Panc1 (cell line): ENCODE data around the gene RCOR1. TPM values are rescaled to one million over a fixed set of nuclear protein-coding genes. Genes with fewer than 3 reads are reported as not detected.

Experiments
- ATAC-seq: fragments of 200-7000 bp; cut with Tn5 transposase; 2 replicates; pipeline ENCODE4 v1.9.1; 2020; ENCODE audit warnings: mild to moderate bottlenecking, moderate library complexity
- BruUV-seq: library from RNA; stranded (reverse); fragments of 400-500 nt; replicated peaks from 2 replicates; lab custom pipeline; 2021; lab: Mats Ljungman, UMichigan
- CTCF ChIA-PET: fragments of 300-600 bp; sonication (Branson Sonifier 250); formaldehyde crosslinking; loops from one replicate; lab custom pipeline; 2022; ENCODE audit warnings: antibody characterized with exemption; lab: Charles Lee
- POLR2A ChIA-PET: fragments of 300-600 bp; sonication (Branson Sonifier 250); formaldehyde crosslinking; loops from one replicate; lab custom pipeline; 2022; ENCODE audit warnings: antibody characterized with exemption; lab: Charles Lee
- DNase-seq: peaks from one replicate; pipeline ENCODE4 v3.0.0-alpha.2; 2010; ENCODE audit warnings: low read depth, low spot score
- H3K27ac ChIP-seq: 2 replicates; pipeline ENCODE4 v1.5.1; 2011; ENCODE audit warnings: mild to moderate bottlenecking, low read length, inconsistent platforms
- H3K27me3 ChIP-seq: fragments of 200-500 bp; sonication (Bioruptor generic); 2 replicates; pipeline ENCODE4 v1.6.0; 2014; ENCODE audit warnings: low read length, inconsistent platforms; ENCODE audit not compliant: control insufficient read depth, insufficient read depth
- H3K36me3 ChIP-seq: fragments of 200-500 bp; sonication (Bioruptor generic); 2 replicates; pipeline ENCODE4 v1.5.1; 2014; ENCODE audit warnings: inconsistent platforms, mild to moderate bottlenecking, low read length, moderate library complexity; ENCODE audit not compliant: control insufficient read depth, insufficient read depth
- H3K4me1 ChIP-seq: 2 replicates; pipeline ENCODE4 v1.5.1; 2011; ENCODE audit warnings: inconsistent platforms, mild to moderate bottlenecking, low read length, moderate library complexity; ENCODE audit not compliant: control insufficient read depth, insufficient read depth
- H3K4me3 ChIP-seq, 2 experiments: 2 replicates each; pipeline ENCODE4 v1.5.1; 2011 to 2012; ENCODE audit warnings: low read depth in 2 of 2, low read length in 2 of 2, mild to moderate bottlenecking in 2 of 2, inconsistent platforms in 1 of 2, moderate library complexity in 1 of 2
- H3K9me3 ChIP-seq: fragments of 200-500 bp; sonication (Bioruptor generic); 2 replicates; pipeline ENCODE4 v1.5.1; 2014; ENCODE audit warnings: low read depth, mild to moderate bottlenecking, inconsistent platforms, low read length, moderate library complexity; ENCODE audit not compliant: control insufficient read depth, insufficient read depth
- CTCF ChIP-seq: fragments of 450-650 bp; IDR thresholded peaks from 2 replicates; pipeline ENCODE4 v1.5.1; 2017; ENCODE audit warnings: mild to moderate bottlenecking
- POLR2AphosphoS5 ChIP-seq: IDR thresholded peaks from 2 replicates; pipeline ENCODE4 v1.6.1; 2012; ENCODE audit warnings: mild to moderate bottlenecking, low read depth, low read length, moderate library complexity
- SIN3A ChIP-seq: IDR thresholded peaks from 2 replicates; pipeline ENCODE4 v1.6.1; 2012; ENCODE audit warnings: low read depth, mild to moderate bottlenecking, low read length, moderate library complexity, borderline replicate concordance; ENCODE audit not compliant: insufficient read depth
- TCF7L2 ChIP-seq: IDR thresholded peaks from 2 replicates; pipeline ENCODE4 v1.6.1; 2011; ENCODE audit warnings: mild to moderate bottlenecking, low read depth, low read length, inconsistent platforms
- in situ Hi-C: cut with HindIII; loops from 2 replicates; pipeline ENCODE4 v1.10.0; 2016; ENCODE audit warnings: low sequenced_read_pairs, low pct_unique_long_range_greater_than_20kb
- intact Hi-C: fragments of 100-400 bp; cut with micrococcal nuclease; formaldehyde crosslinking; loops from one replicate; pipeline ENCODE4 v1.10.0; 2022; ENCODE audit not compliant: unreplicated experiment
- total RNA-seq: library from RNA; stranded (reverse); gene quantifications from one replicate; pipeline ENCODE4 v1.2.1, GENCODE V29; 2021; ENCODE audit not compliant: unreplicated experiment
- TF ChIP-seq, protein P1 (sequence below), 2 experiments: IDR thresholded peaks; 2 replicates each; pipeline ENCODE4 v1.6.1; 2011 to 2012; ENCODE audit warnings: low read depth in 2 of 2, control low read depth in 1 of 2, low read length in 1 of 2, mild to moderate bottlenecking in 1 of 2, moderate library complexity in 1 of 2; ENCODE audit not compliant: insufficient read depth in 1 of 2

Gene RCOR1
- total RNA-seq, 1 experiment from 2014 or later = 27.1 TPM

- no peaks in the 10 kb centered on the region for H3K36me3 ChIP-seq
- CTCF ChIA-PET = no interaction called here
- no peak overlapping the region for H3K4me3 ChIP-seq
- POLR2A ChIA-PET = no interaction called here
- ATAC-seq (no peak), DNase-seq (no peak)
- TF ChIP-seq SIN3A = no peak
- no peak for TF ChIP-seq TCF7L2
- TF ChIP-seq CTCF = no peak
- TF ChIP-seq POLR2AphosphoS5 = no peak
- TF ChIP-seq, protein P1, sequence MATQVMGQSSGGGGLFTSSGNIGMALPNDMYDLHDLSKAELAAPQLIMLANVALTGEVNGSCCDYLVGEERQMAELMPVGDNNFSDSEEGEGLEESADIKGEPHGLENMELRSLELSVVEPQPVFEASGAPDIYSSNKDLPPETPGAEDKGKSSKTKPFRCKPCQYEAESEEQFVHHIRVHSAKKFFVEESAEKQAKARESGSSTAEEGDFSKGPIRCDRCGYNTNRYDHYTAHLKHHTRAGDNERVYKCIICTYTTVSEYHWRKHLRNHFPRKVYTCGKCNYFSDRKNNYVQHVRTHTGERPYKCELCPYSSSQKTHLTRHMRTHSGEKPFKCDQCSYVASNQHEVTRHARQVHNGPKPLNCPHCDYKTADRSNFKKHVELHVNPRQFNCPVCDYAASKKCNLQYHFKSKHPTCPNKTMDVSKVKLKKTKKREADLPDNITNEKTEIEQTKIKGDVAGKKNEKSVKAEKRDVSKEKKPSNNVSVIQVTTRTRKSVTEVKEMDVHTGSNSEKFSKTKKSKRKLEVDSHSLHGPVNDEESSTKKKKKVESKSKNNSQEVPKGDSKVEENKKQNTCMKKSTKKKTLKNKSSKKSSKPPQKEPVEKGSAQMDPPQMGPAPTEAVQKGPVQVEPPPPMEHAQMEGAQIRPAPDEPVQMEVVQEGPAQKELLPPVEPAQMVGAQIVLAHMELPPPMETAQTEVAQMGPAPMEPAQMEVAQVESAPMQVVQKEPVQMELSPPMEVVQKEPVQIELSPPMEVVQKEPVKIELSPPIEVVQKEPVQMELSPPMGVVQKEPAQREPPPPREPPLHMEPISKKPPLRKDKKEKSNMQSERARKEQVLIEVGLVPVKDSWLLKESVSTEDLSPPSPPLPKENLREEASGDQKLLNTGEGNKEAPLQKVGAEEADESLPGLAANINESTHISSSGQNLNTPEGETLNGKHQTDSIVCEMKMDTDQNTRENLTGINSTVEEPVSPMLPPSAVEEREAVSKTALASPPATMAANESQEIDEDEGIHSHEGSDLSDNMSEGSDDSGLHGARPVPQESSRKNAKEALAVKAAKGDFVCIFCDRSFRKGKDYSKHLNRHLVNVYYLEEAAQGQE (IDR thresholded peaks at IDR 0.05; ENCODE audit: insufficient read depth in 1 of 2, low read depth in 2 of 2, low read length in 1 of 2) = no peak
- no peak overlapping the region for H3K27ac ChIP-seq
- no peaks in the 10 kb centered on the region for H3K4me1 ChIP-seq
- no peaks in the 10 kb centered on the region for H3K9me3 ChIP-seq
- in situ Hi-C loops = no loop called here
- no peaks in the 10 kb centered on the region for H3K27me3 ChIP-seq
- no TSS peak for BruUV-seq
- intact Hi-C loops = no loop called here
Observed at GRCh38 chr14:102758087-102758486, 165.6 kb downstream of the RCOR1 start.

DNA sequence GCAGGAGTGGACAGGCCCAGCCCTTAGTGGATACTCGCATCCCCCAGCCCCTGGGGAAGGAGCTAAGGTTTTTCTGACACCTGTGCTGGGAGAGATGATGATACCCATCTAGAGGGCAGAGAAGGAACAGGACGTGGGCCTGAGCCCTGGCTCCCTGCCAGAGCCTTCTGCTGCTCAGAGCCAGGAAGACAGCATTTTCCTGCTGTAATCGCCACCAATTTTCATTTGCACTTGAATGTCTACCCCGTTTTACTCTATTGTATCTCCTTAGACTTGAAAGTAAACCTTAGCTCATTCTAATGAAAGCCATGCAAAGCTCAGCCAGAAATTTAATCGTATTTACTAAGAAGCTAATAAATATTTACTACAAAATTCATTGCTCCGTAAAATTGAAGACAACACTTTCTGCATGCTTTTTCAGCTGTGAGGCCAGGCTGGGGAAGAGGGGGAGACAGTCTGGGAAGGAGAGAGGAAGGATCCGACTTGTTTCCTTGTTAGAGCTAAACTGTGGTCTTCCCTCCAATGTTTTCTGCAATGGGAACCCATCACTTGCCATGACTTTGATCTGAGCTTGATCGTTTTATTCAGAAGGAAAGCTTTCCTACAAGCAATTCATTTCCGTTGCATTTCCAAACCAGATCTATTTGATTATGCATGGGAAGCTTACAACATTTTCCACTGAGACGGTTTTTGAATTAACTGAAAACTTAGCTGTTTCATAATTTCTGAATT lies 167.2 kb downstream of the RCOR1 start:
- Histone ChIP-seq H3K27ac (no peak overlapping the region), H3K4me1 (no peaks in the 10 kb centered on the region), H3K4me3 (no peak overlapping the region), H3K27me3 (no peaks in the 10 kb centered on the region), H3K9me3 (no peaks in the 10 kb centered on the region), H3K36me3 (no peaks in the 10 kb centered on the region)
- no peak for DNase-seq
- no peak for TF ChIP-seq POLR2AphosphoS5
- TF ChIP-seq, protein P1 (IDR thresholded peaks at IDR 0.05; ENCODE audit: insufficient read depth in 1 of 2, low read depth in 2 of 2, low read length in 1 of 2) = no peak
- TF ChIP-seq TCF7L2 = no peak
- no peak for TF ChIP-seq SIN3A
- no peak for TF ChIP-seq CTCF
- no peak for ATAC-seq
- in situ Hi-C loops = no loop called here
- ChIA-PET CTCF (no interaction called here), POLR2A (no interaction called here)
- BruUV-seq = no TSS peak
- intact Hi-C loops = no loop called here
